HG03139 (cell line): Measurements from ENCODE around the gene TBXAS1.

Experiments used
- ATAC-seq: cut with Tn5 transposase; IDR thresholded peaks from one replicate; pipeline ENCODE4 v1.9.1; 2021; ENCODE audit not compliant: unreplicated experiment

Gene TBXAS1

GRCh38 chr7:139829025-139829774, at the start of gene TBXAS1:
TSS of gene TBXAS1 (plus strand) at chr7:139829264. CDS start at chr7:139829391, 127 bp downstream.
- no peak for ATAC-seq

DNA sequence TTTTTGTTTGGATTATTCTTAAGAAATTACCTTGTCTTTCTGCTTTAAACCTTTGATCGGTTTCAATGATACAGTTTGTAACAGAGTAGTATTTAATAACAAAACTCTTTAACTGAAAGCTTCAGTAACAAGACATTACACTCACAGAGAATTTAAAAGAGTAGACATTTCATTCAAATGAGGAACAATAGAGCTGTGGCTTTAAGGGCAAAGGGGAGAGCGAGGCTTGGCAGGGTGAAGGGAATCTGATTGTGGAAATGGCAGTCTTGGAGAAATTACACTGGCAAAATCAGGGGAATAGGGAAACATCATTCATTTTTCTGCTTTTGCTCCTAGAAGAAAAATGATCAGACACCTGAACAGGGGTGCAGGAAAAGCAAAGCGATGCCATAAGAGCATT, 46.1 kb upstream of the TBXAS1 start:
- no peak for ATAC-seq

GRCh38 chr7:139783647-139784385, 45.2 kb upstream of the TBXAS1 start:
- ATAC-seq: no peak

GRCh38 chr7:139784648-139785047, 44.4 kb upstream of the TBXAS1 start:
- ATAC-seq: no peak

DNA sequence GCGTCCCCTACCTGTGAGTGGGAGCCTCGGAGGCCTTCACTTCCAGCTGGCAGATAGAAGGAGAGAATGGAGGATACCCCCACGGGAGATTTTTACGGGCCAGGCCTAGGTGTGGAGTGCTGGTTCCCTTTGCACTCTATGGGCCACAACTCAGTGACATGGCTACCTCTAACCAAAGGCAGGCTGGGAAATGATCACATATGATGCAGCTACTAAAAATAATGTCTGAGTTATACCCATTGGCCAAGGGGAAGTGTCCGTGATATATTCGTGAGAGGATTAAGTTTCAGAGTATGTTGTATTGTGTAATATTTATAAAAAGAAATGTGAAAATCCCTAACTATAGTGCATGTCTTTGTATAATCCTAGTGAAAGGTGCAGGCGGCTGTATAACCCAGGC, 37.7 kb upstream of the TBXAS1 start:
- ATAC-seq: no peak

GRCh38 chr7:139797607-139798006, 31.5 kb upstream of the TBXAS1 start:
- no peak for ATAC-seq

DNA sequence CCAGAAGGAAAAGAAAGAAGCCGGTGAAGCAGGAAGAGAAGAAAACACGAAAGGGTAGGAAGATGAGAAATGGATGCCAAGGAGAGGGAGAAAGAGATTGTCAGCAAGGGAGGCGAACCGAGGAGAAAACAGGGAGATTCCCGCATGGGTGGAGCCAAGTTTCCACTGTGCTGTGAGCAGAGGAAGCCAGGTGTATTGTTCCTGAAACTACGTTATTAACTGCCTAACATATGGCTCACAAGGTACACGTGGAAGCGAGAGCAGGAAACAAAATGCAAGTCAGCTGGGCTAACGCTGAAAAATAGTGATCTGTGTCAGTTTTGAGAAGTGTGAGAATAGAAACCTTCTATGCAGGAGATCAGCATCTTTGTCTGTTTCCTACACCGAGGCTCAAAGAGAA, 30.8 kb upstream of the TBXAS1 start:
- peak; percentile 68 for ATAC-seq

GRCh38 chr7:139798892-139799291, 30.2 kb upstream of the TBXAS1 start:
- no peak for ATAC-seq

GRCh38 chr7:139799586-139799985, 29.5 kb upstream of the TBXAS1 start:
- no peak for ATAC-seq

DNA sequence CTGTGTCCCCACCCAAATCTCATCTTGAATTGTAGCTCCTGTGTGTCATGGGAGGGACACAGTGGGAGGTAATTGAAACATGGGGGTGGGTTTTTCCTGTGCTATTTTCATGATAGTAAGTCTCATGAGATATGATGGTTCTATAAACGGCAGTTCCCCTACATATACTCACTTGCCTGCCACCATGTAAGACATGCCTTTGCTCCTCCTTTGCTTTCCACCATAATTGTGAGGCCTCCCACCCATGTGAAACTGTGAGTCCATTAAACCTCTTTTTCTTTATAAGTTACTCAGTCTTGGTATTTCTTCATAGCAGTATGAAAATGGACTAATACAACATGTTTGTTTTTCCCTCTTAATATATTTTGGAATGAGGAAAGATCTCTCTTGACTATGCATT, 24.5 kb upstream of the TBXAS1 start:
- ATAC-seq: no peak

- no peak for ATAC-seq
Observed at GRCh38 chr7:139807009-139807408, 22.1 kb upstream of the TBXAS1 start.

DNA sequence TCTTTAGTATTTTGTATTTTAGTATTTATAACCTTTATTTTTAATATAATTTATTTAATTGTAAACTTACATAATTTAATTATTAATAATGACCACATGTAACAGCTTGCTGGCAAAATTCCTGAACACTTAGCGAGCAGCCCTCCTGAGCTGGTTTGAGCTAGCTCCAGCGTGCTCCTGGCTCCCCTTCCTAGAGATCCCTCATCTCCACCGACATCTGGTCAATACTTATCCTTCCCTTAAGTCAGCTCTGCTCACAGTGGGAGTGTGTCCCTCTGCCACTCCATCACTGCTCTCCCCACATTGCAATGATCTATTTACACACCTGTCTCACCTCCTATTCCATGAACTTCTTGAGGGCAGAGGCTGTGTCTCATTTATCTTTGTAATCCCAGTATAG, 20.6 kb upstream of the TBXAS1 start:
- no peak for ATAC-seq

GRCh38 chr7:139808846-139809442, 20.1 kb upstream of the TBXAS1 start:
- no peak for ATAC-seq

- ATAC-seq: no peak
Observed at GRCh38 chr7:139811066-139811465, 18.0 kb upstream of the TBXAS1 start.

DNA sequence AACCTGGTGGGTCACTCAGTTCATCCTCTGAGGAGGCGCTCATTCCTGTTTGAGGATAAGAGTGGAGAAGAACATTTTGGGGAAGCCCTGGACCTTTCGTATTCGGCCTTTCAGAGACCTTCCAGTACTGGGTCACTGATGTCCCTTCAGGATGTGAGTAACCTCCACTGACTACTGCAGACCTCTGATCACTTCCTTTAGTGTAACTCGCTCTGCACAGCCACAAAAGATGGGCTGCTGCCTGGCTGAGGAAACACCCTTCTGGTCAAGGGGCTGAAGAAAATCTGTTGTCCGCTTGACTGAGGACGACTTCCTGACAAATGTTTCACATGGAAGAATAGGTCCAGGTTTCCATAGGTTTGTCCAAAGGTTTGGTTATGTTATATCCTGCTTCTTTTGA, 15.9 kb upstream of the TBXAS1 start:
- no peak for ATAC-seq

DNA sequence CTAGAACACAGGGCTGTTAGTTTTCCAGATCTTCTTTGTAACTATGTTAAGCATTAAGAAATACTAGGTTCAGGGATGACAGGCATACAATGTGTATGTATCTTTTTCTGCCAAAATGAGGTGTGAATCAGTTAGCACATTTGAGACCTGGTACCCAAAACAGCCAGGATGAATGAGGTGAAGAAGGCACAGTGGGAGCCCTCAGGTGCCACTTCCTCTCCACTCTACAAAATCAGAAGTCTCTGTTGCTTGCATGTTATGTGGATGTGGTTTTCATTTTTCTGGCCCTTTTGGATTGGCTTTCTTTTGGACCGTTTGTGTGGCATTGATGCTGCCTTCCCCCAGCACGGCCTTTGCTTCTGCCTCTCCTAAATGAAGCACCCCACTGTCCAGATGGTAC, 15.4 kb upstream of the TBXAS1 start:
- no peak for ATAC-seq

- ATAC-seq: no peak
Observed at GRCh38 chr7:139817249-139817648, 11.8 kb upstream of the TBXAS1 start.

DNA sequence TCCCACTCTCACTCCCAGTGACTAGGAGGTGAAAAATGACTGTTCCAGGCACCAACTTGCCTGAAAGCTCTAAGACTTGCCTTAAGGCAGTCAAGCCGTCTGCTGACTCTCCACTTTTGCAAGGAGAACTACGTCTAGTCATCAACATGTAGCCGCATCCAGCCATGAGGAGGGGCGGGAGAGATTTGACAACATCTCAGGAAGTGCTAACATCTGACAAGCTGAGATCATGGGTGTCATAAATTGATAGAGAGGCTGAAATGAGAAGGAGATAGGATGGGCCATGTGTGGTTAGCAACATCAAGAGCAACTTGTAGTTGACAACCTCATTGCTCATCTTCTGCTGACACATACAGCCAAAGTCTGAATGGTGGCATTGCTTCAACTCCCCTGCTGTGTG, 9.0 kb upstream of the TBXAS1 start:
- ATAC-seq: no peak

GRCh38 chr7:139821349-139822105, 7.5 kb upstream of the TBXAS1 start:
- ATAC-seq: no peak

DNA sequence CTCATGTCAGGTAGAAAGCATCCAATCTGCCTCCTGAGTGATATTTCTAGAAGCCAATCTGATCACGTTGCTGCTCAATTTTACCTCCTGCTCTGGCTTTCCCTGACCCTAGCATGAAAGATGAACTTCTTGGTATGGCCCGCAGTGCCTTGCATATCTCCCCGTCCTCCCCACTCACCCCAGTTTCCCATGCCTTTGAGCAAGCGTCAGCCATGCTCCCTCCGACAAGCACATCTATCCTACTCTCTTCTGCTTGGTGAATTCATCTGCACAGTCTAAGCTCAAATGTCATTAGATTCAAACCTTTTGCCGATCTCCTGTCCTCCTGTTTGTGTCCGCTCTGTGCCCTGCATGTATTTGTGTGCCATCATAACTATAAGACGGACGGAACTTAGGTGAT, 6.2 kb upstream of the TBXAS1 start:
- no peak for ATAC-seq

DNA sequence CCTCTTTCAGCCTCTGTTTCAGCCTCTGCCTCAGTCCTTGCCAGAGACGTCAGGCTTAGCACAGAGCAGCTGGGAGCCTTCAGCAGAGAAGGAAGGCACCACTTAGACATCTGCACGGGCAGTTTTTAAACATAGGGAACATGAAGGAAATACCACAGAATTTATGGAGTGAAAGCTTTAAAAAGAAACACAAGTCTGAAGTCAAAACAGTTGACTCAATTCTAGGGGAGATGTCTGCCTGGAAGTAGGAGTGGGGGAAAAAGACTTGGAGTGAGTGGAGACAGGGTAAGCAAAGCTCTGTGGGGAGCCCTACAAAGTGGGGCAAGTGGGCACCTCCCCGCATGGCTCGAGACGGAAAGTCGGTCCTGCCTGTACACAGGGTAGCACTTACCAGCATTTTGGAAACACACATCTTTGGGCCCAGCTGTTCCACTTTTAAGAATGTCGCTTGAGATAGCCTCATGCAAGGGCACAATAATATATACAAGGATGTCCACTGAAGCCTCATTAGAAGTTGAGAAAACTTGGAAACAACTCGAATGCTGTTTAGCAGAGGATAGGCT, 5.0 kb upstream of the TBXAS1 start:
- ATAC-seq: no peak
